Astrocyte (in vitro differentiated cells and primary cell): Measurements from ENCODE around the gene OR6J1. TPM values are rescaled to one million over a fixed set of nuclear protein-coding genes. Genes with fewer than 3 reads are reported as not detected.
A peak's percentile ranks its signal among the peaks of the same experiment; 100 is the strongest.

Experiments
- DNase-seq: peaks from one replicate; pipeline ENCODE4 v3.0.0-alpha.2; 2010; ENCODE audit warnings: low read depth
- FAIRE-seq: peaks from 2 replicates; lab custom pipeline; 2011; peaks lifted over from hg19 to GRCh38; lab: Jason Lieb, UNC
- H2AFZ ChIP-seq: 2 replicates; pipeline ENCODE4 v1.6.0; 2012; ENCODE audit warnings: low read depth, low read length, inconsistent platforms
- H3K27ac ChIP-seq: 2 replicates; pipeline ENCODE4 v1.5.1; 2011; ENCODE audit warnings: low read depth, low read length, inconsistent platforms
- H3K27me3 ChIP-seq: 2 replicates; pipeline ENCODE4 v1.6.0; 2011; ENCODE audit warnings: low read length, inconsistent platforms; ENCODE audit not compliant: insufficient read depth
- H3K36me3 ChIP-seq: 2 replicates; pipeline ENCODE4 v1.5.1; 2011; ENCODE audit warnings: low read length, inconsistent platforms; ENCODE audit not compliant: insufficient read depth
- H3K4me1 ChIP-seq: 2 replicates; pipeline ENCODE4 v1.5.1; 2011; ENCODE audit warnings: low read length, inconsistent platforms; ENCODE audit not compliant: insufficient read depth
- H3K4me2 ChIP-seq: 2 replicates; pipeline ENCODE4 v1.6.0; 2012; ENCODE audit warnings: low read length, inconsistent platforms
- H3K4me3 ChIP-seq: 2 replicates; pipeline ENCODE4 v1.5.1; 2011; ENCODE audit warnings: low read depth, mild to moderate bottlenecking, low read length, inconsistent platforms; ENCODE audit not compliant: insufficient read depth
- H3K79me2 ChIP-seq: 2 replicates; pipeline ENCODE4 v1.6.0; 2012; ENCODE audit warnings: mild to moderate bottlenecking, low read length, inconsistent platforms; ENCODE audit not compliant: insufficient read depth
- H3K9ac ChIP-seq: 2 replicates; pipeline ENCODE4 v1.6.0; 2012; ENCODE audit warnings: mild to moderate bottlenecking, low read length, inconsistent platforms
- H3K9me3 ChIP-seq: 2 replicates; pipeline ENCODE4 v1.5.1; 2012; ENCODE audit warnings: low read depth, mild to moderate bottlenecking, low read length, inconsistent platforms; ENCODE audit not compliant: insufficient read depth
- H4K20me1 ChIP-seq: 2 replicates; pipeline ENCODE4 v1.6.0; 2012; ENCODE audit warnings: low read length, inconsistent platforms; ENCODE audit not compliant: insufficient read depth
- H3K27ac Mint-ChIP-seq: one replicate; pipeline ENCODE4 v1.8.0; 2021; ENCODE audit warnings: mild to moderate bottlenecking, mixed read lengths; ENCODE audit not compliant: unreplicated experiment
- H3K27me3 Mint-ChIP-seq: one replicate; pipeline ENCODE4 v1.8.0; 2021; ENCODE audit warnings: low read depth, mixed read lengths; ENCODE audit not compliant: unreplicated experiment
- H3K36me3 Mint-ChIP-seq: one replicate; pipeline ENCODE4 v1.8.0; 2021; ENCODE audit warnings: low read depth, mixed read lengths; ENCODE audit not compliant: unreplicated experiment
- H3K4me1 Mint-ChIP-seq: one replicate; pipeline ENCODE4 v1.8.0; 2021; ENCODE audit warnings: low read depth, mixed read lengths; ENCODE audit not compliant: unreplicated experiment
- H3K4me3 Mint-ChIP-seq: one replicate; pipeline ENCODE4 v1.8.0; 2021; ENCODE audit warnings: mild to moderate bottlenecking, moderate library complexity, mixed read lengths; ENCODE audit not compliant: unreplicated experiment
- H3K9me3 Mint-ChIP-seq: one replicate; pipeline ENCODE4 v1.8.0; 2021; ENCODE audit warnings: mild to moderate bottlenecking, mixed read lengths; ENCODE audit not compliant: unreplicated experiment
- CTCF ChIP-seq: IDR thresholded peaks from 2 replicates; pipeline ENCODE4 v1.5.1; 2011; ENCODE audit warnings: low read depth, mild to moderate bottlenecking, inconsistent platforms, low read length, moderate library complexity; ENCODE audit not compliant: insufficient read depth
- EZH2 ChIP-seq: IDR thresholded peaks from 2 replicates; pipeline ENCODE4 v1.6.1; 2012; ENCODE audit warnings: mild to moderate bottlenecking, low read length, inconsistent platforms; ENCODE audit not compliant: insufficient read depth
- total RNA-seq: library from RNA; stranded (reverse); gene quantifications from 2 replicates; pipeline ENCODE4 v1.2.1, GENCODE V29; 2021

The OR6J1 gene
- total RNA-seq, 1 donor from 2014 or later: not detected

- H3K36me3 Mint-ChIP-seq: peaks cover 9% of the 10 kb centered on the region
- no peaks in the 10 kb centered on the region for H3K79me2 ChIP-seq
- H3K27ac Mint-ChIP-seq: peak overlapping the region; percentile 81
- H3K27ac ChIP-seq: no peak overlapping the region
- H3K9me3 ChIP-seq: no peaks in the 10 kb centered on the region
- peaks cover 6% of the 10 kb centered on the region for H3K27me3 Mint-ChIP-seq
- H3K4me3 ChIP-seq: peak overlapping the region; percentile 93
- H4K20me1 ChIP-seq: no peaks in the 10 kb centered on the region
- peak overlapping the region; percentile 92 for H3K9ac ChIP-seq
- peaks cover 2% of the 10 kb centered on the region for H3K36me3 ChIP-seq
- H3K4me1 Mint-ChIP-seq: peaks cover 29% of the 10 kb centered on the region
- FAIRE-seq: no peak
- peaks cover 6% of the 10 kb centered on the region for H3K27me3 ChIP-seq
- peak overlapping the region; percentile 98 for H3K4me3 Mint-ChIP-seq
- TF ChIP-seq CTCF (no peak), EZH2 (no peak)
- H3K9me3 Mint-ChIP-seq: peaks cover 3% of the 10 kb centered on the region
- peak overlapping the region; percentile 95 for H3K4me2 ChIP-seq
- H3K4me1 ChIP-seq: peaks cover 15% of the 10 kb centered on the region
- DNase-seq: no peak
- peak overlapping the region; percentile 94 for H2AFZ ChIP-seq
Measured at GRCh38 chr14:22597771-22598098, 46.4 kb downstream of the OR6J1 start.

DNA sequence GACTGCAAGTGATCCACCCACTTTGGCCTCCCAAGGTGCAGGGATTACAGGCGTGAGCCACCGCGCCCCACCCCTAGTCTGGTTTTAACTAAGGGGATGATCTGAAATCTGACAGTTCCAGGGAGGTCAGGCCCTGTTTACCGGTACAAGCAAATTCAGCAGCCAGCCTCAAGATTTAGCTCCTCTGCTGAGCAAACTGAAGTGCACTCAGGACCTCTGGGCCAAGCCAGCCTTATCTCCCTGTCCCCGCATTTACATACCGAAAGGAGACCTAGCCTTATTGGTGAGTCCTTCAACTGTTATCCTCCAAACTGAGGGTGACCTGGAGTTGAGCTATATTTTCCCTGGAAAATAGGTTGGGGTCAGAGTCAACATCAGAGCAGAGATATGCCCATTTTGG is 46.9 kb downstream of the OR6J1 start:
- H3K4me2 ChIP-seq: peak overlapping the region; percentile 95
- no peak for DNase-seq
- peaks cover 6% of the 10 kb centered on the region for H3K27me3 ChIP-seq
- peaks cover 26% of the 10 kb centered on the region for H3K4me1 Mint-ChIP-seq
- H3K4me3 ChIP-seq: no peak overlapping the region
- H3K79me2 ChIP-seq: no peaks in the 10 kb centered on the region
- H2AFZ ChIP-seq: no peak overlapping the region
- peaks cover 3% of the 10 kb centered on the region for H3K9me3 Mint-ChIP-seq
- no peak for FAIRE-seq
- no peaks in the 10 kb centered on the region for H4K20me1 ChIP-seq
- peaks cover 1% of the 10 kb centered on the region for H3K36me3 ChIP-seq
- H3K9me3 ChIP-seq: no peaks in the 10 kb centered on the region
- TF ChIP-seq CTCF (no peak), EZH2 (no peak)
- peaks cover 7% of the 10 kb centered on the region for H3K36me3 Mint-ChIP-seq
- H3K27ac Mint-ChIP-seq: no peak overlapping the region
- H3K4me1 ChIP-seq: peaks cover 12% of the 10 kb centered on the region
- H3K4me3 Mint-ChIP-seq: peak overlapping the region; percentile 98
- H3K27me3 Mint-ChIP-seq: peaks cover 6% of the 10 kb centered on the region
- no peak overlapping the region for H3K9ac ChIP-seq
- H3K27ac ChIP-seq: no peak overlapping the region

GRCh38 chr14:22596354-22596879 is 47.7 kb downstream of the OR6J1 start:
- H3K4me2 ChIP-seq: no peak overlapping the region
- Mint-ChIP-seq H3K36me3 (peaks cover 3% of the 10 kb centered on the region), H3K27ac (no peak overlapping the region), H3K4me3 (no peak overlapping the region), H3K4me1 (peaks cover 18% of the 10 kb centered on the region), H3K9me3 (peaks cover 3% of the 10 kb centered on the region), H3K27me3 (peaks cover 8% of the 10 kb centered on the region)
- no peak for TF ChIP-seq EZH2
- no peak for TF ChIP-seq CTCF
- no peaks in the 10 kb centered on the region for H3K9me3 ChIP-seq
- FAIRE-seq: no peak
- no peaks in the 10 kb centered on the region for H4K20me1 ChIP-seq
- DNase-seq: no peak
- H3K9ac ChIP-seq: no peak overlapping the region
- no peak overlapping the region for H3K27ac ChIP-seq
- no peaks in the 10 kb centered on the region for H3K79me2 ChIP-seq
- H3K4me1 ChIP-seq: peaks cover 12% of the 10 kb centered on the region
- H3K27me3 ChIP-seq: peaks cover 6% of the 10 kb centered on the region
- no peaks in the 10 kb centered on the region for H3K36me3 ChIP-seq
- H2AFZ ChIP-seq: no peak overlapping the region
- no peak overlapping the region for H3K4me3 ChIP-seq
